HT-29 (cell line): ENCODE data around the gene PLXNB2. TPM values are rescaled to one million over a fixed set of nuclear protein-coding genes. Genes with fewer than 3 reads are reported as not detected.
A peak's percentile ranks its signal among the peaks of the same experiment; 100 is the strongest.
"Not testable (repeated sequence)": the region's sequence is repeated elsewhere in the genome, so short reads cannot be mapped to it uniquely, and the experiment has no call there.

ENCODE experiments used
- DNase-seq: peaks from one replicate; pipeline ENCODE4 v3.0.0-alpha.2; 2015; ENCODE audit warnings: low spot score
- total RNA-seq: library from RNA; depleted of rRNA; stranded (reverse); fragments of >200 nt; shearing (Covaris generic); gene quantifications from 2 replicates; pipeline ENCODE4 v1.2.3, GENCODE V29; 2014; rRNA removed

Gene PLXNB2
- 247 and 252 TPM in 2 replicates for total RNA-seq

- peak; percentile 68 for DNase-seq
Observed at GRCh38 chr22:50306753-50307749, at the start of gene PLXNB2. TSS of gene PLXNB2 (minus strand) at chr22:50307646. CDS start at chr22:50290584, 17,062 bp downstream.

DNA sequence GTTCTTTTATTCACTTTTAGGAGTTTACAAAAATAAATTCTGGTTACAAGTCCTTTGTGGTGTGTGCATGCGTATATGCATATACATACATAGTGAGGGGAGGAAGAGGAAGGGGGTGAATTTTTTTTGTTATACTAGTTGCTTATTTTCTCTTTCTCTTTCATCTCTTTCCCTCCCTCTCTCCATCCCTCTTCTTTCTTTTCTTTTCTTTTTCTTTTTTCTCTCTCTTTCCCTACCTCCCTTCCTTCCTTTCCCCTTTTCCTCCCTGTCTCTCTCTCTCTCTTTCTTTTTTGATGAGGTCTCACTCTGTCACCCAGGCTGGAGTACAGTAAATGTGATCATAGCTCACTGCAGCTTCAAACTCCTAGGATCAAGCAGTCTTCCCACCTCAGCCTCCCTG, 49.8 kb upstream of the PLXNB2 start:
- no peak for DNase-seq

- DNase-seq: no peak
Observed at GRCh38 chr22:50356186-50356585, 48.7 kb upstream of the PLXNB2 start.

DNA sequence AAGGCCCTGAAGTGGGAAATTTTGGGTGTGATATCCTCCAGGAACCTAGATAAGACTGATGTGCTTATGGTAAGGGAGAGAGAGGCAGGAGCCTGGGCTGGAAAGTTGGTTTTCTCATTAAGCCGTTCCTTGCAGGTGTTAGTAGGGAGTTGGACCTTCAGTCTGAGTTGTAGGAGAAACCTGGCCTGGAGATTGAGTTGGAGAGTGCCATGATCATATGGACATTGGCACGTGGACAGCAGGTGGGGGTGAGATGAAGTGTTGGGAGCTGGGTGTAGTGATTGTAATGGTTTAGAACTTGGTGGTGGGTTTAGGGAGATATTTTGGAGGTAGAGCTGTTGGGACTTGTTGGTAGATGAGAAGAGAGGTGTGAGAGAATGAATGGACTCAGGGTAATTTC, 40.6 kb upstream of the PLXNB2 start:
- DNase-seq: no peak

DNA sequence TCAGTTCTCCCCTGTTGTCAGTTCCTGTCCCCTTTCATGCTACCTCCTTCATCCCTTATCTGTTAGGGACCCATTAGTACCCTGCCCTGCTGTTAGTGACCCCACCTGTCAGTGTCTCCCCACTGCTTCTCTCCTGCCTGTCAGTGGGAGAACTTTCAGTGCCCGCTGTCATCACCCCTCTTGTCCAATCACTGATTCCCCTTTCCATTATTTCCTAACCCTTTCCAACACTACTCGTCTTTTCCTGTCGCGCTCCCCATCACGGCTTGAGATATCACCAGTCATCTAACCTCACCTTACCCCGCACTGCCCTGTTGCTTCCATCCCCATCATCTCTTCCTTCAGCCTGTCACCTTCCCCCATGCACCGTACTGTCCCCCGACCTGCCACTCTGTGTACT, 39.7 kb upstream of the PLXNB2 start:
- DNase-seq: no peak

- no peak for DNase-seq
Observed at GRCh38 chr22:50346470-50346869, 39.0 kb upstream of the PLXNB2 start.

DNA sequence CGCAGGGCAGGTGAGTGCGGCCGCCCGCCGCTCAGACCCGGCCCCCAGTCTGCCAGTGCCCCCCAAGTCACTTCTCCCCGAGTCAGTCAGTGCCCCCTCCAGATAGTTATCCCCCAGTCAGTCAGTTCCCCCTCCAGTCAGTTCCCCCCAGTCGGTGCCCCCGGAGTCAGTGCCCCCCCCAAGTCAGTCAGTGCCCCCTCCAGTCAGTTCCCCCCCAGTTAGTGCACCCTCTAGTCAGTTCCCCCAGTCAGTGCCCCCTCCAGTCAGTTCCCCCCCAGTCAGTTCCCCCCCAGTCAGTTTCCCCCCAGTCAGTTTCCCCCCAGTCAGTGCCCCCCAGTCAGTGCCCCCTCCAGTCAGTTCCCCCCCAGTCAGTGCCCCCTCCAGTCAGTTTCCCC, 36.1 kb upstream of the PLXNB2 start:
- DNase-seq: no peak

DNA sequence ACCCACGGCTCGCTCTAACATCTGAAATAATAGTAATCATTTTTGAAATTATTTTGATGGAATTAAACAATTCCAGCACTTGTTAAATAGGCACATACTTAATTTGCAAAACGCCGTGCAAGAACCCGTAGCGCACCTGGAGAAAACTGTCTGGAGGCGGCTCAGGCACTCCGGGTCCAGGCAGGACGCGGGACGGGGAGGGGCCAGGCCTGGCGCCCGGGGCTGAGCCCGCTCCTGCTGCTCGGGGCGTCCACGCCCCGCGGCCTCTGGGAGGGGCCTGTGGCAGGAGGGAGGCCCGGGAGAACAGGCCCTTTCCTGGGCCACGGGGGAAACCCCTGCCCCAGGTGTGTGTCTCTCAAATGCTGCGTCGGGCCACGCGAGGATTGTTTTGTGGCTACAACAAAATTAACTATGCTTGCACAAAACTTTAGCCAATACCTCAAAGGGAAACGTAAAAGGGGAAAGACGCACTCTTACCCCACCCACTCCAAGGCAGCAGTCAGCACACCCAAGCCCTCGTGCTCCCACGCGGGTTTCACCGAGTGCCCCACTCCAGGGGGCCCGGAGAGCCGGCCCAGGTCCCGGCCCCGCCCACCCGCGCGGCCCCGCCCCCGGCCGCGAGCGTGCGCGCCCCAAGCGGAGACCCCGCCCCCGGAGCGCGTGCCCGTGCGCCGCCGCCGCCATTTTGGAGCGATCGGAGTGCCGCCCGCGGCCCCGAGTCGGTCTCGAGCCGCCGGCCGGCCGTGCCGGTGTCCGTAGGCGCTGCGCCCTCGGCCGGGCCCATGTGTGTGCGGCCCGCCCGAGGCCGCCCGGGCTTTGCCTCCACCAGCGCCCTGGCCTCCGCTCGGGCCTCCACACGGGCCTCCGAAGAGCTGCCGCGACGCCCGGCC, 35.5 kb upstream of the PLXNB2 start, which contains the start of gene PPP6R2:
TSS of gene PPP6R2 (plus strand) at position 677 of the 890 bp plus-strand sequence. CDS start 50,582 bp downstream, outside the sequence.
- peak; percentile 54 for DNase-seq

DNA sequence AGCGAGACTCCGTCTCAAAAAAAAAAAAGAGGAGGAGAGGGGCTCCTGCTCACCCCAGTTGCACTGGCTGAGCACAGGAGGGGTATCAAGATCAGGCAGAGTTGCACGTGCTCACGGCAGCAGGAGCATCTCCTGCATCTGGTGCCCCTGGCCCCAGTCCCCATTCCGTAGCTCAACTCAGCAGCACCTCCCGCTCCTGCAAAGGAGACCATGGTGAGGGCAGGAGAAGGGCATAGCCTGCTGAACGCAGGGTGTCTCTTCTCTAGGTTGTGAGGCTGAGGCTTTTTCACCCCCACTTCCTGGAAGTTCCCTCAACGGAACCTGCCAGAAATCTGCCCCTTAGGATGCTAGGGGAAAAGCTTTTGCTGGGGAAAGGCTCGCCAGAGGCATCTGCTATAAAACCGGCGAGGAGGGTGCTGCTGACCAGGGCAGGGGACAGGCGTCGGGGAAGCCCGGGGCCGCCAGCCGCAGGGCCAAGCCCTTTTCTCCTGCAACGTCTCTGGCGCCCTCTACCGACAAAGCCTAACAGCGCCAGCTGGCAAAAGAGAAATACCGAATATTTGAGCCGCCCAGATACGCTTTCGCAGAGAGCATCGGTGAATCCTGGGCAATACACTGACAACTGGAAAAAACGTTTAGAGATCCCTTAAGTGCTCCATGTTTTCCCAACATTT, 34.7 kb upstream of the PLXNB2 start:
- DNase-seq: peak; percentile 87

GRCh38 chr22:50339945-50340879, 32.8 kb upstream of the PLXNB2 start:
- no peak for DNase-seq

GRCh38 chr22:50338860-50339462, 31.5 kb upstream of the PLXNB2 start:
- no peak for DNase-seq

- DNase-seq: no peak
Observed at GRCh38 chr22:50338042-50338573, 30.7 kb upstream of the PLXNB2 start.

DNA sequence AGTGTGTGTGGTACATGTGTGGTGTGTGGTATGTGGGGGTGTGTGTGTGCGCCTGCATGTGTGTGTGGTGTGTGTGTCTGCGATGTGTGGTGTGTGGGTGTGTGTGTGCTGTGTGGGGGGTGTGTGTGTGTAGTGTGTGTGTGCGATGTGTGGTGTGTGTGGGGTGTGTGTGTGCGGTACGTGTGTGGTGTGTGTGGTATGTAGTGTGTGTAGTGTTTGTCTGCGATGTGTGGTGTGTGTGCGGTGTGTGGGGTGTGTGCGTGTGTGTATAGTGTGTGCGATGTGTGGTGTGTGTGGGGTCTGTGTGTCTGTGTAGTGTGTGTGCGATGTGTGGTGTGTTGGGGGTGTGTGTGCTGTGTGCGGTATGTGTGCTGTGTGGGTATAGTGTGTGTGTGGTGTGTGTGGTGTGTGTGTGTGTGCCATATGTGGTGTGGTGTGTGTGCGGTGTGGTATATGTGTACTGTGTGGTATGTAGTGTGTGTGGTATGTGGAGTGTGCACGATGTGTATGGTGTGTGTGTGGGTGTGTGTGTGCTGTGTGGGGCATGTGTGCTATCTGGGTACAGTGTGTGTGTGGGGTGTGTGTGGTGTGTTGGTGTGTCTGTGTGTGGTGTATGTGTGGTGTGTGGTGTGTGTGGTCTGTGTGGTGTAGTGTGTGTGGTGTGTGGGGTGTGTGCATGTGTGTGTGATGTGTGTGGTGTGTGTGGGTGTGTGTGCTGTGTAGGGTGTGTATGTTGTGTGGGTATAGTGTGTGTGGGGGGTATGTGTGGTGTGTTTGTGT, 30.0 kb upstream of the PLXNB2 start:
- DNase-seq: no peak

GRCh38 chr22:50334433-50334832, 27.0 kb upstream of the PLXNB2 start:
- not testable (repeated sequence) for DNase-seq

- no peak for DNase-seq
Observed at GRCh38 chr22:50329236-50329635, 21.8 kb upstream of the PLXNB2 start.

- no peak for DNase-seq
Observed at GRCh38 chr22:50327711-50328019, 20.2 kb upstream of the PLXNB2 start.

DNA sequence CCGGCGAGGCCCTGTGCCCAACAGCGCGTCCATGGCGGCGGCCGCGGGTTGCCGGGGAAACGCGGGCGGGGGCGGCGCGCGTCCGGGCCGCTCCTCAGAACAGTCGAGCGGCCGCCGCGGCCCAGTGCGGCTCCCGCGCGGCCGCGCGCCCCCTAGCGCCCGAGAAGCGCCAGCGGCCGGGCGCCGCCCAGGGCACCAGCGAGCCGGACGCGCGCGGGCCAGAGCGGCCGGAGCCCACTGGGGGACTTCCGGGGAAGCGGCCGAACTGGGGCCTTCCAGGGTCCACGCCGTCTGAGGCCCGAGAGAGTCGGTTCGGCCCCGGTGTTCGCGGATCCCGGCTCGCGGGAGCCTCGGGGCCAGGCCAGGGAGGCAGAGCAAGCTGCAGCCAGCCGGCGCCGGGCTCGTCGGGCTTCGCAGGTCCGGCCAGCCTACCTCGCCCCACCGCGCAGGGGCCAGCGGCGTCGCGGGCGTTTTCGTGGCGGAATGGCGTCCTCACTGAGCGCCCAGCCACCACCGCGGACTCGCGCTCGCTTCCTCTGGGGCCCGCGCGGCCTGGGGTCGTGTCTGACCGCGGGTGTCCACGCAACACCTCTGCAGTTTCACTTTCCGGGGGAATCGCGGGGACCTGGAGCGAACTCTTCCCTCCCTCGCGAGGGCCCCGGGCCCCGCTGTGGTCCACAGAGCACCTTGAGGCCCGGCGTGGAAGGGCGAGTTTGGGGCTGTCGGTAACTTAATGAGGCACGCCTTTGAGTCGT, 19.7 kb upstream of the PLXNB2 start, which contains the start of gene DENND6B:
TSS of gene DENND6B (minus strand) at position 57 of the 755 bp plus-strand sequence. CDS start at position 33, 24 bp downstream.
- DNase-seq: peak; percentile 69
